22Rv1 (cell line): ENCODE results near the gene ACSS2.
A peak's percentile ranks its signal among the peaks of the same experiment; 100 is the strongest.

Experiments used
- H3K27ac ChIP-seq: fragments of 450-650 bp; 2 replicates; pipeline ENCODE4 v1.5.1; 2017
- ZFX ChIP-seq: fragments of 450-650 bp; IDR thresholded peaks from 2 replicates; pipeline ENCODE4 v1.6.1; 2017; ENCODE audit warnings: antibody characterized with exemption, borderline replicate concordance
- TF ChIP-seq, protein P1 (sequence below): fragments of 450-650 bp; IDR thresholded peaks from 2 replicates; pipeline ENCODE4 v1.5.1; 2017; ENCODE audit warnings: mild to moderate bottlenecking

The ACSS2 gene

GRCh38 chr20:34863421-34863965 lies 12.9 kb upstream of the ACSS2 start:
- TF ChIP-seq, protein P1, sequence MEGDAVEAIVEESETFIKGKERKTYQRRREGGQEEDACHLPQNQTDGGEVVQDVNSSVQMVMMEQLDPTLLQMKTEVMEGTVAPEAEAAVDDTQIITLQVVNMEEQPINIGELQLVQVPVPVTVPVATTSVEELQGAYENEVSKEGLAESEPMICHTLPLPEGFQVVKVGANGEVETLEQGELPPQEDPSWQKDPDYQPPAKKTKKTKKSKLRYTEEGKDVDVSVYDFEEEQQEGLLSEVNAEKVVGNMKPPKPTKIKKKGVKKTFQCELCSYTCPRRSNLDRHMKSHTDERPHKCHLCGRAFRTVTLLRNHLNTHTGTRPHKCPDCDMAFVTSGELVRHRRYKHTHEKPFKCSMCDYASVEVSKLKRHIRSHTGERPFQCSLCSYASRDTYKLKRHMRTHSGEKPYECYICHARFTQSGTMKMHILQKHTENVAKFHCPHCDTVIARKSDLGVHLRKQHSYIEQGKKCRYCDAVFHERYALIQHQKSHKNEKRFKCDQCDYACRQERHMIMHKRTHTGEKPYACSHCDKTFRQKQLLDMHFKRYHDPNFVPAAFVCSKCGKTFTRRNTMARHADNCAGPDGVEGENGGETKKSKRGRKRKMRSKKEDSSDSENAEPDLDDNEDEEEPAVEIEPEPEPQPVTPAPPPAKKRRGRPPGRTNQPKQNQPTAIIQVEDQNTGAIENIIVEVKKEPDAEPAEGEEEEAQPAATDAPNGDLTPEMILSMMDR: no peak
- TF ChIP-seq ZFX: no peak
- no peak overlapping the region for H3K27ac ChIP-seq

DNA sequence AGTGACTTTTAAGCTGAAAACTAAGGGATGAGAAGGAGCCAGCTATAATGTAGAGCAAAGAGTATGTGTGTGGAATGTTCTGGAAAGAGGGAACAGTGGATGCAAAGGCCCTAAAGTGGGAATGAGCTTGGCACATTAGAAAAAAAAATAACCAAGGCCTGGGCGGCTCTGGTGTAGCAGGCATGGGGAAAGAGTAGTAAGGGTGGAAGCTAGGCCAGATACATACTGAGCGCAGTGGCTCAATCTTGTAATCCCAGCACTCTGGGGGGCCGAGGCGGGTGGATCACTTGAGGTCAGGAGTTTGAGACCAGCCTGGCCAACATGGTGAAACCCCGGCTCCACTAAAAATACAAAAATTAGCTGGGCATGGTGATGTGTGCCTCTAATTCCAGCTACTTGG lies 12.2 kb upstream of the ACSS2 start:
- no peak overlapping the region for H3K27ac ChIP-seq
- TF ChIP-seq, protein P1: no peak
- no peak for TF ChIP-seq ZFX

DNA sequence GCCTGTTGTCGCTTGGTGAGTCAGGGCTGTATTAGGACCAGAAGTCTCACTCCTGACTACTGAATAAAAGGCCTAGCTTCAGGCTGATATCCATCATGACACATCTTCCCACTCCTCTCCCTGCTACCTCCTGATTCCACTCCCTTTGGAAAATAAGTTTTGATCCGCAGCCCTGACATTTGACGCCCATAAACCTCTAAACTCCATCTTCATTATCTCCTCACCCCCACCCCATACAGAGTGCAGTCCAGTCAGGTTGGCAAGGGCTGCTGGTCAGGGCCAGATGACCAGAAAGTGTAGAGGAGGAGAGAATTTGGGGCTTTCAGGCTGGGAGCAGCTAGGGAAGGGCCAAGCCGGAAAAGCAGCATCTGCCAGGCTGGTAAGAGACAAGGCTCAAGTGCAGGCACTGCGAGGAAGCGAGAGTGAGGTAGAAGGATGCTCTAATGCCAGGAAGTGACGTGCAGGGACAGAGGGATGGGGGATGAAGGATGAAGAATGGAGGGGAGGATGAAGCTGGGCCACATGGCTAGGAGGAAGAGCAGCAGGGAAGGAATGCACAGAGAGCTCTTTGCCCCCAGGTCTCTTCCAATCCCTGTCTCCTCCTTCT lies 5.0 kb upstream of the ACSS2 start:
- H3K27ac ChIP-seq: no peak overlapping the region
- TF ChIP-seq ZFX: no peak
- TF ChIP-seq, protein P1: no peak

- no peak overlapping the region for H3K27ac ChIP-seq
Observed at GRCh38 chr20:34871966-34872621, 4.3 kb upstream of the ACSS2 start.

DNA sequence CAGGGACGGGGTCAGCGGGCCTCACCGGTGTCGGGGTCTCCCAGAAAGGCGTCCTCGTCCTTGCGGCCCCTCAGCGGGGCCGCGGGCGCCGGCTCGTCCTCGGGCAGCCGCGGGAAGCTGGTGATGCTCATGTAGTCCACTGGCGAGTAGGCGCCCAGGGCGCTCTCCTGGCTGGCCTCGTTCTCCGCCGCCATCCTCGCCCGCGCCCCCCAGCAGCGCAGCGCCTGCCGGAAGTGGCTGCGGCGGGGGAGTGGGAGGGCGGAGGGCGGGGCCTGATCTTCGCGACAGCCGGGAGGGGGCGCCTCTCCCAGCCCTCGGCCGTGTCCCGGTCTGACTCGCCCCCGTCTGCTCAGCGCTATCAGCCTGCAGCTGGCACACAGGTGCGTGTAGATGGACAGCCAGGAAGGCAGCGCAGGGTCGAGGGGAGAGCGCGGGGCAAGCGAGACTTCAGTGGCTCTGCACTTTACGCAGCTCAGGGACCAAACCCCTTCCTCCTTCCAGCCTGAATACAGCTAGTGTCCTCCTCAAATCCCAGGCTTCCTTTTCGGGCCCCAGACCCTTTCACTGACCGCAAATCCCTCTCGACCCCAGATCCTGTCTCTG lies 3.7 kb upstream of the ACSS2 start, which contains the start of gene GGT7:
GGT7 (minus strand) TSS at position 235 of the 603 bp plus-strand sequence; CDS start at position 194, 41 bp downstream.
- TF ChIP-seq, protein P1: peak; percentile 93
- no peak for TF ChIP-seq ZFX
- H3K27ac ChIP-seq: no peak within 1 kb of the TSS

More at GRCh38 chr20:34871966-34872621, 4.3 kb upstream of the ACSS2 start:
- no peak for TF ChIP-seq ZFX
- TF ChIP-seq, protein P1: no peak

- TF ChIP-seq ZFX: no peak
- TF ChIP-seq, protein P1: no peak
- no peak overlapping the region for H3K27ac ChIP-seq
Observed at GRCh38 chr20:34873583-34874093, 2.8 kb upstream of the ACSS2 start.
